ENCODE results near the gene ASB13. TPM values are rescaled to one million over a fixed set of nuclear protein-coding genes. Genes with fewer than 3 reads are reported as not detected.

ASB13 gene
- total RNA-seq, 2 donors from 2014 or later = 12.8 to 13.5 TPM

DNA sequence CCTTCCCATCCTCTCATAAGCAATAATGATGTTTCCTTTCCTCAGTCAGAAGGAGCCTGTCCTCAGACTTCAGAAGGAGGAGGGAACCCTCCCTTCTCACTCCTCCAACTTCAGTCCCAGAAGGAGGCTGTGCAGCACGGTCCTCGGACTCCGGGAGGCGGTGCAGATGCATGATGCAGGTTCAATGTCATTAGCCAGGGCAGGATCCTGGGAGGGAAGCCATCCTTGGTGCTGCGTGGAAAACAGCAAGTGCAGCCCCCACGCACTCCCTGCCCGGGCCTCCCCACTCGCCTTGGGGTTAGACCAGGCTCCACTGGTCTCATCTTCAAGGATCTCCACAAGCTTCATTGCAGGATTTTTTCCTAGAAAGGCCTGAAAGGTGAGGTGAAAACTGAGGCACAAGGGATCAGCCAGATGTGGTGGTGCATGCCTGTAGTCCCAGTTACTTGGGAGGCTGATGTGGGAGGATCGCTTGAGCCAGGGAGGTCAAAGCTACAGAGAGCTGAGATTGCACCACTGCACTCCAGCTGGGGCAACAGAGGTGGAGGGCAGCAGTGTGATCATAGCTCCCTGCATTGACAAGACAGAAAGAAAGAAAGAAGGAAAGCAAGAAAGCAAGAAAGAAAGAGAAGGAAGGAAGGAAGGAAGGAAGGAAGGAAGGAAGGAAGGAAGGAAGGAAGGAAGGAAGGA, 62.0 kb downstream of the ASB13 start:
- no peaks in the 10 kb centered on the region for H3K4me1 ChIP-seq (ENCODE audit: control insufficient read depth, insufficient read depth, low read length)
- H3K9me3 ChIP-seq (ENCODE audit: control insufficient read depth, low read length) = no peaks in the 10 kb centered on the region
- WGBS, 2 experiments (ENCODE audit: insufficient coverage in 1 of 2, insufficient read length in 1 of 2) = 82 to 87% methylated on average over 5 to 9 of the region's 9 CpGs
- no peaks in the 10 kb centered on the region for H3K36me3 Mint-ChIP-seq (ENCODE audit: low read depth)
- H3K27ac ChIP-seq (ENCODE audit: low read depth, low read length) = no peak overlapping the region
- DNase-seq = no peak
- no peak for TF ChIP-seq CTCF (conservative IDR thresholded peaks at IDR 0.05)
- no peaks in the 10 kb centered on the region for H3K27me3 ChIP-seq (ENCODE audit: control insufficient read depth, insufficient read depth, low read length, poor library complexity, severe bottlenecking)
- H3K9me3 Mint-ChIP-seq = no peaks in the 10 kb centered on the region
- no peak overlapping the region for H3K4me3 ChIP-seq (ENCODE audit: low read length)
- no peaks in the 10 kb centered on the region for H3K4me1 Mint-ChIP-seq
- H3K9ac ChIP-seq (ENCODE audit: extremely low read depth, low read length, poor library complexity, severe bottlenecking) = no peak overlapping the region
- no peak overlapping the region for H3K4me3 Mint-ChIP-seq
- H3K27ac Mint-ChIP-seq = no peak overlapping the region
- H3K27me3 Mint-ChIP-seq (ENCODE audit: insufficient read depth) = peaks cover 2% of the 10 kb centered on the region
- no peaks in the 10 kb centered on the region for H3K36me3 ChIP-seq (ENCODE audit: control insufficient read depth, insufficient read depth, low read length)

GRCh38 chr10:5603848-5604170, 62.6 kb downstream of the ASB13 start:
- no peak overlapping the region for H3K4me3 ChIP-seq (ENCODE audit: low read length)

DNA sequence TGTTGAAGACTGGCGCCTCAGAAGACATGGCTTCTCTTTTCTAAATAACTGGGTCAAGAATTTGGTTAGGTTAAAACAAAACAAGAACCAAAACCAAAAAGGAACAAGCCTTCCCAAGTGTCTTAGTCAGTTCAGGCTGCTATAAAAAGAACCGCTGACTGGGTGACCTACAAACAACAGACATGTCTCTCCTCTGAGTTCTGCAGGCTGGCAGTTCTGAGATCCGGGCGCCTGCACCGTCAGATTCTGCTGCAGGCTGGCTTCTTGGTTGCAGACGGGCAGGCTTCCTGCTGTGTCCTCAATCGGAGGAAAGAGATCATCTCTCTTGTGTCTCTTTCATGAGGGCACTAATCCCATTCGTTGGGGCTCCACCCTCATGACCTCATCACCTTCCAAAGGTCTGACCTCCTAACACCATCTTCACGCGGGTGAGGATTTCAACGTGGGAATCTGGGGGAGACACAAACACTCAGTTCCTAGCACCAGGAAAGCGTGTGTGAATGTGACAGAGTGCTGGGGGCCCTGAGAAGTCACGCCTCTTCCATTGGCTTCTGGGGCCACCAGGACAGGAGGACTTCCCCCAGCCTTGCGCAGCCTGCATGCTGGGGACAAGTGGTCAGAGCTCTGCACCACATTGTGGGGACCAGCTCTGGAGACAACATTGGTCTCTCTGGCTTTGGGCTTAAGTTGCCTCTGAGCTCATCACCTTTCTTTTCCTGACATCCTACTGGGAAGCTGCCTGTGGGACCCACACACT, 63.1 kb downstream of the ASB13 start:
- H3K9me3 Mint-ChIP-seq = no peaks in the 10 kb centered on the region
- no peak overlapping the region for H3K4me3 Mint-ChIP-seq
- Histone ChIP-seq H3K9me3 (ENCODE audit: control insufficient read depth, low read length) (no peaks in the 10 kb centered on the region), H3K27me3 (ENCODE audit: control insufficient read depth, insufficient read depth, low read length, poor library complexity, severe bottlenecking) (no peaks in the 10 kb centered on the region), H3K4me1 (ENCODE audit: control insufficient read depth, insufficient read depth, low read length) (no peaks in the 10 kb centered on the region), H3K27ac (ENCODE audit: low read depth, low read length) (no peak overlapping the region), H3K9ac (ENCODE audit: extremely low read depth, low read length, poor library complexity, severe bottlenecking) (no peak overlapping the region), H3K4me3 (ENCODE audit: low read length) (no peak overlapping the region), H3K36me3 (ENCODE audit: control insufficient read depth, insufficient read depth, low read length) (no peaks in the 10 kb centered on the region)
- H3K27ac Mint-ChIP-seq = no peak overlapping the region
- H3K4me1 Mint-ChIP-seq = no peaks in the 10 kb centered on the region
- peaks cover under 1% of the 10 kb centered on the region for H3K27me3 Mint-ChIP-seq (ENCODE audit: insufficient read depth)
- no peak for TF ChIP-seq CTCF (conservative IDR thresholded peaks at IDR 0.05)
- no peaks in the 10 kb centered on the region for H3K36me3 Mint-ChIP-seq (ENCODE audit: low read depth)
- 90 to 93% methylated on average over 10 to 14 of the region's 14 CpGs for WGBS, 2 experiments (ENCODE audit: insufficient coverage in 1 of 2, insufficient read length in 1 of 2)
- DNase-seq = no peak

More at GRCh38 chr10:5603848-5604170, 62.6 kb downstream of the ASB13 start:
- H3K27ac ChIP-seq (ENCODE audit: low read depth, low read length) = no peak overlapping the region
- TF ChIP-seq CTCF (conservative IDR thresholded peaks at IDR 0.05) = no peak
- WGBS, 2 experiments (ENCODE audit: insufficient coverage in 1 of 2, insufficient read length in 1 of 2) = 94 to 95% methylated on average over 9 to 13 of the region's 13 CpGs
- no peaks in the 10 kb centered on the region for H3K9me3 ChIP-seq (ENCODE audit: control insufficient read depth, low read length)
- no peak overlapping the region for H3K4me3 Mint-ChIP-seq
- H3K36me3 Mint-ChIP-seq (ENCODE audit: low read depth) = no peaks in the 10 kb centered on the region
- no peaks in the 10 kb centered on the region for H3K4me1 ChIP-seq (ENCODE audit: control insufficient read depth, insufficient read depth, low read length)
- no peak for DNase-seq
- H3K36me3 ChIP-seq (ENCODE audit: control insufficient read depth, insufficient read depth, low read length) = no peaks in the 10 kb centered on the region
- H3K9ac ChIP-seq (ENCODE audit: extremely low read depth, low read length, poor library complexity, severe bottlenecking) = no peak overlapping the region
- no peak overlapping the region for H3K27ac Mint-ChIP-seq
- H3K9me3 Mint-ChIP-seq = no peaks in the 10 kb centered on the region
- H3K27me3 ChIP-seq (ENCODE audit: control insufficient read depth, insufficient read depth, low read length, poor library complexity, severe bottlenecking) = no peaks in the 10 kb centered on the region
- peaks cover 2% of the 10 kb centered on the region for H3K27me3 Mint-ChIP-seq (ENCODE audit: insufficient read depth)
- H3K4me1 Mint-ChIP-seq = no peaks in the 10 kb centered on the region

All from endodermal cell (in vitro differentiated cells).